ENCODE measurements around the gene ORM1.

ORM1 gene

DNA sequence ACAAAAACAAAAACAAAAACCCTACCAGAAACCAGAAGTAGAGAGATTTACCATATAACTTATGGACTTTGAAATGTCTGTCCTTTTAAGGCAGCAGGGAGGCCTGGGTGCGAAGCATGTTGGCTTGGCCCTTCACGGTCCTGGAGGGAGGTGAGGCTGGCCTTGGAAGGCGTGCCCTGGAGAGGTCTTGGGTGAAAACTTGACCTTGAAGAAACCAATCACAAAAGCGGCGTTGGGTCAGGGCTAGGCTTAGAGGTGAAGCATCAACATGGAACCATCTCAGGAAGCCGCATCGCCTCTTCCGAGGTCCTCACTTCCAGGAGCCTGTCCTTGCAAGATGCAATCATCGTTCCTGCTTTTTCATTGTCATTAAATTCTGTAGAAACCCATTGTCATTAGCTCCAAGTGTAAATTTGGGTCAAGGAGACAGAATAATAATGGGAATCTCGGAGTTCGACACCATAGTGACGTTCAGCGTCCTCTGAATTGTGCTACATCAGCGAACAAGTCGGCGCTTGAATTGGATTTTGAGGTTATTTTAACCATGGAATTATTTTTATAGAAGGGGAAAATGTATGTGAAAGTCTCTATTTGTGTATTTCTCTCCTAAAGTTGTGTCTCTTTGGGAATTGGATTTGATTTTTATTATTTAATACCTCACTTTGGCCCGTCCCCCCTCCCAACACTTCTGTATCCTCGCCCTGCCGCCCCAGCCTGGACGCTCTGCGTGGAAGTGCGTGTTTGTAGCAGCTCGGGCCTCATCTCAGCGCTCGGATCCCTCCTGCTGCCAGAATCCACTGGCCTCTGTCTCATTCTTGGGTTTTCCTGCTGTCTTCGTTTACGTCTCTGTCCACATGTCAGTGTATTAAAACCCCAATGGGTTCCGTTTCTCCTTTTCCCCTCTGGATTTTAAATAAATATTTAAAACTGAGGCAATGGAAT, 11.1 kb upstream of the ORM1 start:
- ChIA-PET CTCF (interaction anchor here (0.7 kb wide), 1 partner anchor 204 kb away, joined by 5 read pairs; no protein-coding TSS in a partner anchor), POLR2A (ENCODE audit: low non-redundant PET) (no interaction called here)
- DNase-seq (ENCODE audit: low spot score): no peak
- H3K27ac ChIP-seq: no peak overlapping the region
- TF ChIP-seq, protein P1, sequence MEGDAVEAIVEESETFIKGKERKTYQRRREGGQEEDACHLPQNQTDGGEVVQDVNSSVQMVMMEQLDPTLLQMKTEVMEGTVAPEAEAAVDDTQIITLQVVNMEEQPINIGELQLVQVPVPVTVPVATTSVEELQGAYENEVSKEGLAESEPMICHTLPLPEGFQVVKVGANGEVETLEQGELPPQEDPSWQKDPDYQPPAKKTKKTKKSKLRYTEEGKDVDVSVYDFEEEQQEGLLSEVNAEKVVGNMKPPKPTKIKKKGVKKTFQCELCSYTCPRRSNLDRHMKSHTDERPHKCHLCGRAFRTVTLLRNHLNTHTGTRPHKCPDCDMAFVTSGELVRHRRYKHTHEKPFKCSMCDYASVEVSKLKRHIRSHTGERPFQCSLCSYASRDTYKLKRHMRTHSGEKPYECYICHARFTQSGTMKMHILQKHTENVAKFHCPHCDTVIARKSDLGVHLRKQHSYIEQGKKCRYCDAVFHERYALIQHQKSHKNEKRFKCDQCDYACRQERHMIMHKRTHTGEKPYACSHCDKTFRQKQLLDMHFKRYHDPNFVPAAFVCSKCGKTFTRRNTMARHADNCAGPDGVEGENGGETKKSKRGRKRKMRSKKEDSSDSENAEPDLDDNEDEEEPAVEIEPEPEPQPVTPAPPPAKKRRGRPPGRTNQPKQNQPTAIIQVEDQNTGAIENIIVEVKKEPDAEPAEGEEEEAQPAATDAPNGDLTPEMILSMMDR (conservative IDR thresholded peaks at IDR 0.05; ENCODE audit: low read depth): no peak

DNA sequence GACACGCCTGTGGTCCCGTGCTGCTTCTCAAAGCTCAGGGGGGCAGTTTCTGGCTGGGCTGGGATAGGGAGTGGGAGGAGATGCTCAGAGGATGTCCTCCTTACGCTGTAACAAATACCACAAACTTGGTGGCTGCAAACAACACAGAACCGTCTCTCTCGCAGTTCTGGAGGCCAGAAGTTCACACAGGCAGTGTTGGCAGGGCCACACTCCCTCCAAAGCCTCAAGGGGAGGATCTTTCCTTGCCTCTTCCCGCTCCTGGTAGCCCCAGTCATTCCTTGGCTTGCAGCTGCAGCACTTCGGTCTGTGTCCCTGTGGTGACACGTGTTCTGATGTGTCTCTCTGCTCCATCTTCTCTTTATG, 10.4 kb upstream of the ORM1 start:
- ChIA-PET POLR2A (ENCODE audit: low non-redundant PET) (no interaction called here), CTCF (interaction anchor here (0.7 kb wide), 1 partner anchor 54 kb away, joined by 3 read pairs; no protein-coding TSS in a partner anchor)
- H3K27ac ChIP-seq: no peak overlapping the region
- DNase-seq (ENCODE audit: low spot score): no peak
- TF ChIP-seq, protein P1 (conservative IDR thresholded peaks at IDR 0.05; ENCODE audit: low read depth): no peak

DNA sequence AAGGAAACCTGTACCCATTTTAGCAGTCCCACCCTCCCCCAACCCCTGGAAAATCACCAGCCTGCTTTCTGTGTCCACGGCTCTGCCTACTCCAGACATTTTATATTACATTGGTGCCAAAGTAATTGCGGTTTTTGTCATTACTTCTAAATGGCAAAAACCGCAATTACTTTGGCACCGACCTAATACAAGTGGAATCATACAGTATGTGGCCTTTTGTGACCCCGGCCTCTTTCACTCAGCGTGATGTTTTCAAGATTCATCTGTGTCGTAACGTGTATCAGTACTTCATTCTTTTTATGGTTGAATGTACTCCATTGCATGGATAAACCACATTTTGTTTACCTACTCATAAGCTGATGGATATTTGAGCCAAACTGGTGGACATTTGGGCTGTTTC, 9.7 kb upstream of the ORM1 start:
- CTCF ChIA-PET: interaction anchor here (0.7 to 1.6 kb wide), 3 partner anchors 22 to 205 kb away, joined by 3 to 6 read pairs (median 3); no protein-coding TSS in a partner anchor
- no peak overlapping the region for H3K27ac ChIP-seq
- TF ChIP-seq, protein P1 (conservative IDR thresholded peaks at IDR 0.05; ENCODE audit: low read depth): no peak
- POLR2A ChIA-PET (ENCODE audit: low non-redundant PET): no interaction called here
- DNase-seq (ENCODE audit: low spot score): no peak

DNA sequence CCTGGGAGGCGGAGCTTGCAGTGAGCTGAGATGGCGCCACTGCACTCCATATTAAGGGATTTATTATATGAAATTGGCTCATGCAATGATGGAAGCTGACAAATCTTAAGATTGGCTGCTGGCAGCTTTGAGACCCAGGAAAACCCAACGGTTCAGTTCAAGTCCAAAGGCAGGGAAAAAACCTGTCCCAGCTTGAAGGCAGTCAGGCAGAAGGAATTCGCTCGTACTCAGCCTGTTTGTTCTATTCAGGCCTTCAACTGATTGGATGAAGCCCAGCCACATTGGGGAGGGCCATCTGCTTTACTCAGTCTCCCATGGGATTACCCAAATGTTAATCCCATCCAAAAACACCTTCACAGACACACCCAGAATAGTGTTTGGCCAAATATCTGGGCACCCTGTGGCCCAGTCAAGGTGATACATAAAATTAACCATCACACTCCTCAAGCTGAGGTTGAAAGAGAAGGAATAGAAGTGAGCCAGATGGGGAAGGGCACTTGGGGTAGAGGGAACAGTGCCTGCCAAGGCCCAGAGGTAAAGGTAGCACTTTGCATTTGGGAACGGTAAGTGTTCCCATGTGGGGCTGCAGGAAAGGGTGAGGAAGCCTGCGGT, 8.5 kb upstream of the ORM1 start:
- H3K27ac ChIP-seq: no peak overlapping the region
- ChIA-PET CTCF (interaction anchor here (0.8 to 1.6 kb wide), 4 partner anchors 23 to 206 kb away, joined by 3 to 6 read pairs (median 4); no protein-coding TSS in a partner anchor), POLR2A (ENCODE audit: low non-redundant PET) (no interaction called here)
- no peak for DNase-seq (ENCODE audit: low spot score)
- TF ChIP-seq, protein P1 (conservative IDR thresholded peaks at IDR 0.05; ENCODE audit: low read depth): no peak

DNA sequence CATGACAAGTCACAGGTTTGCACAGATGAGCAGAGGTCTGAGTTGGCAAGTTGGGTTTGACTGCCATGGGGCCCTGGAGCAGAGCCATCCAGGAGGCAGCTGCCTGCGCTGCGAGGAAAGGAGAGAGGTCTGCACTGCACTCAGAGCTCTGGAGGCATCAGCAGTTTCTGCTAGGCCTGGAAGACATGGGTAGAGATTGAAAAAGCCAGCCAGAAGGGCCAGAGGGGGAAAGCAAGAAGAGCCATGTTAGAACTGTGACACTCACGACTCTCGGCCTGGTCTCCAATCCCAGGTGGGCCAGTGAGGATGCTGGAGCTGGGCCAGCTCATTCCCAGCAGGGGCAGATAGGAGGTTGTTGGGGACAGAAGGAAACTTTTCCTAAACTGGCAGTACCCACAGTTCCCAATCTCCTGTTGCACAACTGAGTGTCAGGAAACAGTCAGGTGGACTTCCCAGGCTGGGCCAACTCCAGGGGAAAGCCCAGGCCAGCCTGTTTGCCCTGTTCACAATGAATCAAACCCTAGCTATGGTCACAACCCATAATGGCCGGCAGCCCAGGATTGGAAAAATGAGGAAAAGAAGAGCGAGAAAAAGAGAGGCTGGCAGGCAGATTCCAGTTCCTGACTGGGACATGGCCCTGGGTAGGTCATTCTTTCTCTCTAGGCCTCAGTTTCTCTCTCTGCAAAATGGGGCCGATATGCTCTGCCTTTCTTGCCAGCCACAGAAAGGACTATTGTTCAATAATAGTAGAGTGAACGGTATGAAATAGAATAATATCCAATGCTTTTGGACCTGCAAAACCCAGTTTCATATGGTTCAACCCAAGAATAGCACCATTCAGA, 7.8 kb upstream of the ORM1 start:
- no peak for DNase-seq (ENCODE audit: low spot score)
- CTCF ChIA-PET: interaction anchor here (0.6 to 1.6 kb wide), 4 partner anchors 24 to 507 kb away, joined by 3 to 6 read pairs (median 4); no protein-coding TSS in a partner anchor
- TF ChIP-seq, protein P1 (conservative IDR thresholded peaks at IDR 0.05; ENCODE audit: low read depth): no peak
- H3K27ac ChIP-seq: no peak overlapping the region
- POLR2A ChIA-PET (ENCODE audit: low non-redundant PET): no interaction called here

All from RWPE1 (cell line).